Measurements from ENCODE around the gene CHTOP. TPM values are rescaled to one million over a fixed set of nuclear protein-coding genes. Genes with fewer than 3 reads are reported as not detected.
"Not testable (repeated sequence)": the region's sequence is repeated elsewhere in the genome, so short reads cannot be mapped to it uniquely, and the experiment has no call there.

CHTOP gene
- total RNA-seq, 1 experiment from 2014 or later = 101 TPM

GRCh38 chr1:153658400-153659174 lies 24.7 kb downstream of the CHTOP start, which contains the start of gene SNAPIN:
Gene SNAPIN, plus strand, starts transcription at chr1:153658703. Its CDS starts 41 bp downstream, at chr1:153658744.
- peak; percentile 89 for DNase-seq (ENCODE audit: extremely low read depth, low read depth)

DNA sequence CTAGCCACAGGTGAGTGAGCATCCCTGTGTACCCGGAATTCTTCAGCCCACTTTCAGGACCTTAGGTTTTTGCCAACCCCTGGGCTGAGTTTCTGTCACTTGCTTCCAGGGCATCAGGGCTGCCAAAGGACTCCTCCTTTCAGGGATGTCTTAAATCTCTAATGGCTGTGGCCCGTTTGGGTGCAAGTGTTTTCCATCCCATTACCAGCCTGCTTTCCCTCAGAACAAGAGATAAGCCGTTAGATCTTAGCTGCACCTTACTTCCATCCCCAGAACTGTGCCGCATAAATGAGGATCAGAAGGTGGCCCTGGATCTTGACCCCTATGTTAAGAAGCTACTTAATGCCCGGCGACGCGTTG lies 25.3 kb downstream of the CHTOP start:
- DNase-seq (ENCODE audit: extremely low read depth, low read depth) = no peak

DNA sequence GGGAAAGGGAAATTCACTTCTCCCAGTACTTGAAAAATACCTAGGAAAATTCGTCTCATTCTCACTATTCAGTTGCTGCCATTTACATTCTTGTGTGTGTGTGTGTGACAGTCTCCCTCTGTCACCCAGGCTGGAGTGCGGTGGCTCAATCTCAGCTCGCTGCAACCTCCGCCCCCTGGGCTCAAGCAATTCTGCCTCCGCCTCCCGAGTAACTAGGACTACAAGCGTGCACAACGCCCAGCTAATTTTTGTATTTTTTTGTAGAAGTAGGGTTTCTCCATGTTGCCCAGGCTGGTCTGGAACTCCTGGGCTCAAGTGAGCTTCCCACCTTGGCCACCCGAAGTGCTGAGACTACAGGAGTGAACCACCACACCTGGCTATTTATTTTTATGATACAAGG lies 25.8 kb downstream of the CHTOP start:
- no peak for DNase-seq (ENCODE audit: extremely low read depth, low read depth)

DNA sequence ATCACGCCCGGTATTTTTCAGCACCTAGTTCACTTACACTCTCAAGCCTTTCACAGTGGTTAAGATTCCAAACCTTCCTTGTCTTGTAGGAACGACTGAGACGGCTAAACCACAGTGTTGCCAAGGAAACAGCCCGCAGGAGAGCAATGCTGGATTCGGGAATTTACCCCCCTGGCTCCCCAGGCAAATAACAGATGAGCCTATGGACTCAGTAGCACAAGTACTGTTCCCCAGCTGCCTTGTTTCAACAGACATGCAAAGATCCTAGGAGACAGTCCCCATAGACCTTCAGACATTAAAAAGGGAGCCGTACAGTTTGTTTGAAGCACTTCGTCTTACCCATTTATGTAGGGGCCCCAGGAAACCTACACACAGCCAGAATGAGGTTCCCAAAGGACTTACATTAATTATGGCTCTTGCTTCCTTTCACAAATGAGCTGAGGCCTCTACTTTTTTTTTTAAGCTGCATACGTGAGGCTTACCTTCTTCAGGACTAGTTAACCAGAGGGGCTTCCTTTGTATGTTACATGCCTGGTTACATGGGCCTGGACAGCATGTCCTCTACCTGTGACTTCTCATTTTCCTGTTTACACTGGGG lies 27.3 kb downstream of the CHTOP start:
- no peak for DNase-seq (ENCODE audit: extremely low read depth, low read depth)

DNA sequence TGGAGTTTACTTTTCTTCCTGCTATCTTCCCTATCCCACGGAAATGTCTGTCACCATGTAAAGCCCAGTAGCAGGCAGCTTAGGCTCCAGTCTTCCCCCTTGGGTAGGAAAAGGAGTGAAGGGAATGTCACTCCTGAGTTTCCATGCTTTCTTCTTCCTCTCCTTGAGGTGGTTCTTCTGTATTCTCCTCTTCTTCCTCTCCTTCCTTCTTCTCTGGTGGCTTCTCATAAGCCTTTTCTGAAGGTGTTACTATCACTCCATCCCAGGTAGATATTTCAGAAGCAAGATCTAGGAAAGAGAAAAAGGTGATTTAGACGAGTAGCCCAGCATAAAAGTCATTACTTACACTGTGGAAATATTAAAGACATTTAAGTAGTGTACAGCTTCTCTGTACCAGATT lies 28.4 kb downstream of the CHTOP start:
- no peak for DNase-seq (ENCODE audit: extremely low read depth, low read depth)

DNA sequence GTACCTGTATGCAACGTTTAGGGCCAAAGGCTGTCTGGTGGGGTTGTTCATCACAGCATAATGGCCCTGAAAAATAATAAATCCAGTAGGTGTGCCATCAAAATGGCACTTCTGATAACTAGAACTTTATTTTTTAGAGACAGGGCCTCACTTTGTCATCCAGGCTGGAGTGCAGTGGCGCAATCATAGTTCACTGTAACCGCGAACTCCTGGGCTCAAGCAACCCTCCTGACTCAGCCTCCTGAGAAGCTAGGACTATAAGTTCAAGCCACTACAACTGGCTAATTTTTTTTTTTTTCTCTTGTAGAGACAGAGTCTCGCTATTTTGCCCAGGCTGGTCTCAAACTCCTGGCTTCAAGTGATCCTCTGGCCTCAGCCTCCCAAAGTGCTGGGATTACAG lies 29.3 kb downstream of the CHTOP start:
- DNase-seq (ENCODE audit: extremely low read depth, low read depth) = no peak

DNA sequence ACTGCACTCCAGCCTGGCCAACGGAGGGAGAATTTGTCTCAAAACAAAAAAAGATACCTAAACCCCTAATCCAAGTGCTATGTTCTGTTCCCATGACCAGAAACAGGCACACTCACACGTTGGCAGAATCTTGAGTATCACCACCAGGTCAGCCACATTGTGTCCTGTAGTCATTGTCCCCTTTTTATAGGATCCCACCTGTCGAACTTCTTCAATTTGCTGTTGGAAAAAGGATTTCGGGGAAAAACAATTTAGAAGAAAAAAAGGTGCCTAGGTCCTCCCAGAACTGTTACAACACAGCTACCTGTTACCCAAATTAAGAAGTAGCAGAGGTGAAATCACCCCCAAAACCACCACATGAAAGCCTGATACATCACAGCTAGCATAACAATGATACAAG lies 33.6 kb downstream of the CHTOP start:
- no peak for DNase-seq (ENCODE audit: extremely low read depth, low read depth)

DNA sequence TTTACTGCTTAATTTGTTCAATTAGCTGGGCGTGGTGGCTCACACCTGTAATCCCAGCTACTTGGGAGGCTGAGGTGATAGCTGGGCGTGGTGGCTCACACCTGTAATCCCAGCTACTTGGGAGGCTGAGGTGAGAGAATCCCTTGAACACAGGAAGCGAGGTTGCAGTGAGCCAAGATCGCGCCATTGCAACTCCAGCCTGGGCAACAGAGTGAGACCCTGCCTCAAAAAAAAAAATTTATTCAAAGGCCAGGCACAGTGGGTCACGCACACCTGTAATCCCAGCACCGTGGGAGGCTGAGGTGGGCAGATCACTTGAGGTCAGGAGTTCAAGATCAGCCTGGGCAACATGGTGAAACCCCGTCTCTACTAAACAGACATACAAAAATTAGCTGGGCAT lies 34.8 kb downstream of the CHTOP start:
- DNase-seq (ENCODE audit: extremely low read depth, low read depth) = not testable (repeated sequence)

DNA sequence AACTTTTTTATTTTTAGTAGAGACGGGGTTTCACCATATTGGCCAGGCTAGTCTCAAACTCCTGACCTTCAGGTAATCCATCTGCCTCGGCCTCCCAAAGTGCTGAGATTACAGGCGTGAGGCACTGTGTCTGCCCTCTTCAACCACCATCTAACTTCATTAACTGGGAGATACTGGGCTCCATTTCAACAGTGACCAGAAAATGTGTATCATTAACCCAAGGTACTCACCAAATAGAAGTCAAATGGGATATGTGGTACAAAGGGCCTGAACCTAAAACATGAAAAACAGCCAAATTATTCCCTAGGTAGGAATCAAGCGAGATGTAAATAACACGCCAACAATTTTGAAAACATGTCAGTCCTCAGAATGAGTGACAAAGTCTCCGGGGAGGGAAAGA lies 35.7 kb downstream of the CHTOP start:
- no peak for DNase-seq (ENCODE audit: extremely low read depth, low read depth)

- no peak for DNase-seq (ENCODE audit: extremely low read depth, low read depth)
Observed at GRCh38 chr1:153670257-153670858, 36.5 kb downstream of the CHTOP start.

GRCh38 chr1:153670859-153671627 lies 37.2 kb downstream of the CHTOP start, which contains the start of gene ILF2:
Gene ILF2, minus strand, starts transcription at chr1:153670993. Its CDS starts 71 bp downstream, at chr1:153670922.
- DNase-seq (ENCODE audit: extremely low read depth, low read depth) = peak; percentile 100

GRCh38 chr1:153671628-153672353 lies 37.9 kb downstream of the CHTOP start:
- not testable (repeated sequence) for DNase-seq (ENCODE audit: extremely low read depth, low read depth)

GRCh38 chr1:153673511-153673910 lies 39.6 kb downstream of the CHTOP start:
- DNase-seq (ENCODE audit: extremely low read depth, low read depth) = no peak

DNA sequence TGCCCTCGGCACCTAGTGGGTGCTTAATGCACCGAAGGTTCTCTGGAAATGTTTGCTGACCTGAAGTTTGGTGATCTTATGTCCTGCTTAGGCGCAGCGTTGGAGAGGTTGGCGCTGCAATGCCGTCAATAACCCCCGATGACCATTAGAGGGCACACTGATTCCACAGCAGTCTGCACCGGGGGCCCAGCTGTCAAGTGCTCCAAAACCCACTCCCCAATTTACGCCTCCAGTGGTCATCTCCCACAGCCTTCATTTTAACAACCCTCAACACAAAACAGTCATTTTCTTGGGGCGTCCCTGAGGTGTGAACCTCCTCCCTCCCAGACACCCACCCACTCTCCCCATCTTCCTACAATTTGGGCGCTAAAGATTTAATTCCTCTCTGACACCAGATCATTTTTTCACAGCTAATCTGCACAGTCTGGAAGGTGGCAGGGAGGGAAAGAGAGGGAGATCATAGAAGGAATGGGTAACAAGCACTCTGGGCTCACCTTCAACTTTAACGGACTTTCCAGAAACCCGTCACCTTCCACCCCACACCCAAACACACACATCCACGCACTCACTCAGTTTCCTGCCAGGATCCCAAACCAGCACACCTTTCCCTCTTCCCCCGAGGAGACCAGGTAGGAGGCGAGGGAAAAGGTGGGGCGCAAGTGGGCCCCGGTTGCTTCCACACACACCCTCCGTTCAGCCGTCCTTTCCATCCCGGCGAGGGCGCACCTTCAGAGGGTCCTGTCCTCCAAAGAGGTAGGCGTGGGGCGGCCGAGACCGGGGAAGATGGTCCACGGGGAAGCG lies 44.1 kb downstream of the CHTOP start:
- DNase-seq (ENCODE audit: extremely low read depth, low read depth) = peak; percentile 52

DNA sequence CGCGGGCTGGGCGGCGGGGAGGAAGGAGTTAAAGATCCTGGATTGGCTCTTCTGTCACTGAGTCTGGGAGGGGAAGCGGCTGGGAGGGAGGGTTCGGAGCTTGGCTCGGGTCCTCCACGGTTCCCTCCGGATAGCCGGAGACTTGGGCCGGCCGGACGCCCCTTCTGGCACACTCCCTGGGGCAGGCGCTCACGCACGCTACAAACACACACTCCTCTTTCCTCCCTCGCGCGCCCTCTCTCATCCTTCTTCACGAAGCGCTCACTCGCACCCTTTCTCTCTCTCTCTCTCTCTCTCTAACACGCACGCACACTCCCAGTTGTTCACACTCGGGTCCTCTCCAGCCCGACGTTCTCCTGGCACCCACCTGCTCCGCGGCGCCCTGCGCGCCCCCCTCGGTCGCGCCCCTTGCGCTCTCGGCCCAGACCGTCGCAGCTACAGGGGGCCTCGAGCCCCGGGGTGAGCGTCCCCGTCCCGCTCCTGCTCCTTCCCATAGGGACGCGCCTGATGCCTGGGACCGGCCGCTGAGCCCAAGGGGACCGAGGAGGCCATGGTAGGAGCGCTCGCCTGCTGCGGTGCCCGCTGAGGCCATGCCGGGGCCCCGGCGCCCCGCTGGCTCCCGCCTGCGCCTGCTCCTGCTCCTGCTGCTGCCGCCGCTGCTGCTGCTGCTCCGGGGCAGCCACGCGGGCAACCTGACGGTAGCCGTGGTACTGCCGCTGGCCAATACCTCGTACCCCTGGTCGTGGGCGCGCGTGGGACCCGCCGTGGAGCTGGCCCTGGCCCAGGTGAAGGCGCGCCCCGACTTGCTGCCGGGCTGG lies 44.9 kb downstream of the CHTOP start, which contains the start of gene NPR1:
Gene NPR1, plus strand, starts transcription at position 170 of the 818 bp plus-strand sequence. Its CDS starts 421 bp downstream, at position 591.
- no peak for DNase-seq (ENCODE audit: extremely low read depth, low read depth)

GRCh38 chr1:153679337-153680119 lies 45.7 kb downstream of the CHTOP start:
- DNase-seq (ENCODE audit: extremely low read depth, low read depth) = no peak

GRCh38 chr1:153680120-153680403 lies 46.2 kb downstream of the CHTOP start:
- no peak for DNase-seq (ENCODE audit: extremely low read depth, low read depth)

GRCh38 chr1:153682730-153683129 lies 48.9 kb downstream of the CHTOP start:
- DNase-seq (ENCODE audit: extremely low read depth, low read depth) = no peak

Data from NCI-H460 (cell line).